ENCODE data around the gene TIGIT. TPM values are rescaled to one million over a fixed set of nuclear protein-coding genes. Genes with fewer than 3 reads are reported as not detected.

TIGIT gene
- total and polyA plus RNA-seq, 2 experiments from 2014 or later = 0.07 to 0.50 TPM

- DNase-seq (ENCODE audit: low spot score) = no peak
- Histone ChIP-seq H3K4me3 (no peak overlapping the region), H3K4me1 (ENCODE audit: insufficient read depth) (peaks cover 28% of the 10 kb centered on the region), H3F3A (replicated peaks; ENCODE audit: low read depth) (no peaks in the 10 kb centered on the region), H2AFZ (peak overlapping the region; percentile 72; the same call in 1 of the 2 replicates), H3K79me2 (replicated peaks; ENCODE audit: insufficient read depth) (no peaks in the 10 kb centered on the region), H3K4me2 (peak overlapping the region; percentile 17), H3K27ac (ENCODE audit: low read depth) (0 out of 2 replicates have a peak overlapping the region, but pooled peaks have one; percentile 10), H4K20me1 (replicated peaks; ENCODE audit: insufficient read depth) (no peaks in the 10 kb centered on the region), H3K27me3 (ENCODE audit: insufficient read depth) (no peaks in the 10 kb centered on the region), H3K9me2 (ENCODE audit: insufficient read depth) (no peaks in the 10 kb centered on the region; the same call in 1 of the 2 replicates), H3K36me3 (ENCODE audit: insufficient read depth) (no peaks in the 10 kb centered on the region)
- TF ChIP-seq ZNF462 (CRISPR knock-in tag; IDR thresholded peaks at IDR 0.05) (no peak), CTCF (conservative IDR thresholded peaks at IDR 0.05; ENCODE audit: low read depth in 2 of 2) (no peak)
- H3K9me3 Mint-ChIP-seq = no peaks in the 10 kb centered on the region
- H3K27ac Mint-ChIP-seq = peak overlapping the region; percentile 37
- H3K4me1 Mint-ChIP-seq = peaks cover 26% of the 10 kb centered on the region
- ATAC-seq = peak; percentile 80
- H3K36me3 Mint-ChIP-seq (ENCODE audit: low read depth) = no peaks in the 10 kb centered on the region
- no peaks in the 10 kb centered on the region for H3K27me3 Mint-ChIP-seq (ENCODE audit: insufficient read depth, low read depth, poor library complexity)
- no peak overlapping the region for H3K4me3 Mint-ChIP-seq
These were observed 24.5 kb downstream of the TIGIT start for GRCh38 chr3:114318295-114318694.

- Mint-ChIP-seq H3K4me3 (peak overlapping the region; percentile 53), H3K36me3 (ENCODE audit: low read depth) (no peaks in the 10 kb centered on the region), H3K27ac (peak overlapping the region; percentile 68), H3K9me3 (no peaks in the 10 kb centered on the region), H3K4me1 (peaks cover 28% of the 10 kb centered on the region), H3K27me3 (ENCODE audit: insufficient read depth, low read depth, poor library complexity) (no peaks in the 10 kb centered on the region)
- H4K20me1 ChIP-seq (replicated peaks; ENCODE audit: insufficient read depth) = no peaks in the 10 kb centered on the region
- no peaks in the 10 kb centered on the region for H3K36me3 ChIP-seq (ENCODE audit: insufficient read depth)
- H3K9me2 ChIP-seq (ENCODE audit: insufficient read depth) = no peaks in the 10 kb centered on the region; the same call in 1 of the 2 replicates
- peak overlapping the region; percentile 17 for H3K4me2 ChIP-seq
- peak; percentile 95 for ATAC-seq
- H3K27me3 ChIP-seq (ENCODE audit: insufficient read depth) = no peaks in the 10 kb centered on the region
- H3F3A ChIP-seq (replicated peaks; ENCODE audit: low read depth) = no peaks in the 10 kb centered on the region
- H3K79me2 ChIP-seq (replicated peaks; ENCODE audit: insufficient read depth) = no peaks in the 10 kb centered on the region
- 0 out of 2 replicates have a peak overlapping the region, but pooled peaks have one; percentile 10 for H3K27ac ChIP-seq (ENCODE audit: low read depth)
- no peak overlapping the region for H3K4me3 ChIP-seq
- TF ChIP-seq ZNF462 (CRISPR knock-in tag; IDR thresholded peaks at IDR 0.05) (0 out of 2 replicates have a peak, but pooled peaks have one; percentile 5), EZH2 (IDR thresholded peaks at IDR 0.05; ENCODE audit: low read depth, unreplicated experiment) (no peak)
- peak; percentile 88 for DNase-seq (ENCODE audit: low spot score)
- H3K4me1 ChIP-seq (ENCODE audit: insufficient read depth) = peaks cover 28% of the 10 kb centered on the region
- H2AFZ ChIP-seq = no peak overlapping the region
These were observed 25.6 kb downstream of the TIGIT start for GRCh38 chr3:114319453-114319852.

Measured in GM23338 (cell line).